Esophagus muscularis mucosa (tissue), 3 donors: ENCODE results near the gene ELOVL6.

Source experiments
- POLR2A ChIP-seq: fragments of 450-650 bp; IDR thresholded peaks from one replicate; pipeline ENCODE4 v1.6.1; 2017; ENCODE audit warnings: antibody characterized with exemption, moderate library complexity, mild to moderate bottlenecking, low read depth
- TF ChIP-seq, protein P1 (sequence below), 3 experiments: fragments of 200-600 bp in 2 of 3; fragments of 450-650 bp in 1 of 3; sonication (generic) in 2 of 3; IDR thresholded peaks; one replicate each; pipeline ENCODE4 v1.5.1; 2017 to 2019; ENCODE audit warnings: antibody characterized with exemption in 3 of 3, mild to moderate bottlenecking in 2 of 3, moderate library complexity in 1 of 3

DNA sequence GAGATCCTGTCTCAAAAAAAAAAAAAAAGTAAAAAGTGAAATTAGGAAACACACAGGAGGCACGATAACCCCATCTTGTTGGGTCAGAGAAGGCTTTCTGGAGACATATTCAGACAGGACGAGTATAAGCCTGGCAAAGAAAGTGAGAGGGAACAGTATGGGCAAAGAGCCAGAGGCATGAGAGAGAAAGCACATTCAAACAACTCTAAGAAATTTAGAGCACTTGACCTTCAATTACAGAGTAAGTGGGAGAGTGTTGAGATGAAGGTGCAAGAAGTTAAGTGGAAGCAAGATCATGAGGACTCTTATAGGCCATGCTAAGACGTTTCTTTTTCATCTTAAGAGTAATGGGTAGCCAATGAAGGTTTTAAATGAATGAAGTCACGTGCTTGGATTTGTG lies 70.4 kb downstream of the ELOVL6 start:
- TF ChIP-seq POLR2A, result no peak
- TF ChIP-seq, protein P1, sequence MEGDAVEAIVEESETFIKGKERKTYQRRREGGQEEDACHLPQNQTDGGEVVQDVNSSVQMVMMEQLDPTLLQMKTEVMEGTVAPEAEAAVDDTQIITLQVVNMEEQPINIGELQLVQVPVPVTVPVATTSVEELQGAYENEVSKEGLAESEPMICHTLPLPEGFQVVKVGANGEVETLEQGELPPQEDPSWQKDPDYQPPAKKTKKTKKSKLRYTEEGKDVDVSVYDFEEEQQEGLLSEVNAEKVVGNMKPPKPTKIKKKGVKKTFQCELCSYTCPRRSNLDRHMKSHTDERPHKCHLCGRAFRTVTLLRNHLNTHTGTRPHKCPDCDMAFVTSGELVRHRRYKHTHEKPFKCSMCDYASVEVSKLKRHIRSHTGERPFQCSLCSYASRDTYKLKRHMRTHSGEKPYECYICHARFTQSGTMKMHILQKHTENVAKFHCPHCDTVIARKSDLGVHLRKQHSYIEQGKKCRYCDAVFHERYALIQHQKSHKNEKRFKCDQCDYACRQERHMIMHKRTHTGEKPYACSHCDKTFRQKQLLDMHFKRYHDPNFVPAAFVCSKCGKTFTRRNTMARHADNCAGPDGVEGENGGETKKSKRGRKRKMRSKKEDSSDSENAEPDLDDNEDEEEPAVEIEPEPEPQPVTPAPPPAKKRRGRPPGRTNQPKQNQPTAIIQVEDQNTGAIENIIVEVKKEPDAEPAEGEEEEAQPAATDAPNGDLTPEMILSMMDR (IDR thresholded peaks at IDR 0.05), result no peak
